Retinal pigment epithelial cell (primary cell): Measurements from ENCODE around the gene CTPS2.
"Not testable (repeated sequence)": the region's sequence is repeated elsewhere in the genome, so short reads cannot be mapped to it uniquely, and the experiment has no call there.

Experiments
- DNase-seq: peaks from one replicate; pipeline ENCODE4 v3.0.0-alpha.2; 2010; ENCODE audit warnings: low read depth
- H3K4me3 ChIP-seq: 2 replicates; pipeline ENCODE4 v1.5.1; 2011; ENCODE audit warnings: mild to moderate bottlenecking, low read length, control low read depth, moderate library complexity
- CTCF ChIP-seq: conservative IDR thresholded peaks from 2 replicates; pipeline ENCODE4 v1.5.1; 2011; ENCODE audit warnings: low read depth, low read length, control low read depth, inconsistent platforms

The CTPS2 gene

DNA sequence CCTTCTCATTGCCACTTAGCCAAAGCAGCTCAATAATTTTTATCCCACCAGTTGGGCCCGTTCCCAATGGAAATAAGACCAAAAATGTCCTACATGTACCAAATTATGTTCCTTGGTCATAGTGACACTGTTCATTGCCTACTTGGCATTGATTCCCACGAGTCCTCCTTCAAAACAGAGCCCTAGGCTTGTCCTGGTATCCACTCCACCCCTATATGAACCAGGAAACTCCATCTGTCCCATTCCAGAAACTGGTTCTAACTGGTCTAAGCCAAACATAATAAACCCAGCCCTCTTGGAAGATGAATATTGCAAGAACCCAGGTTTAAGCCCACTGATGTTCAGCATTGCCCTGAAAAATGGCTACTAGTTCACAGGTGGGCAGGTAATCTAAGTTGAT lies 93.4 kb downstream of the CTPS2 start:
- no peak for TF ChIP-seq CTCF
- no peak for DNase-seq
- H3K4me3 ChIP-seq = no peak overlapping the region

GRCh38 chrX:16618422-16618821 lies 94.0 kb downstream of the CTPS2 start:
- no peak for DNase-seq
- TF ChIP-seq CTCF = no peak
- no peak overlapping the region for H3K4me3 ChIP-seq

- DNase-seq = no peak
- TF ChIP-seq CTCF = no peak
- no peak overlapping the region for H3K4me3 ChIP-seq
These were observed 95.1 kb downstream of the CTPS2 start for GRCh38 chrX:16617382-16617781.

DNA sequence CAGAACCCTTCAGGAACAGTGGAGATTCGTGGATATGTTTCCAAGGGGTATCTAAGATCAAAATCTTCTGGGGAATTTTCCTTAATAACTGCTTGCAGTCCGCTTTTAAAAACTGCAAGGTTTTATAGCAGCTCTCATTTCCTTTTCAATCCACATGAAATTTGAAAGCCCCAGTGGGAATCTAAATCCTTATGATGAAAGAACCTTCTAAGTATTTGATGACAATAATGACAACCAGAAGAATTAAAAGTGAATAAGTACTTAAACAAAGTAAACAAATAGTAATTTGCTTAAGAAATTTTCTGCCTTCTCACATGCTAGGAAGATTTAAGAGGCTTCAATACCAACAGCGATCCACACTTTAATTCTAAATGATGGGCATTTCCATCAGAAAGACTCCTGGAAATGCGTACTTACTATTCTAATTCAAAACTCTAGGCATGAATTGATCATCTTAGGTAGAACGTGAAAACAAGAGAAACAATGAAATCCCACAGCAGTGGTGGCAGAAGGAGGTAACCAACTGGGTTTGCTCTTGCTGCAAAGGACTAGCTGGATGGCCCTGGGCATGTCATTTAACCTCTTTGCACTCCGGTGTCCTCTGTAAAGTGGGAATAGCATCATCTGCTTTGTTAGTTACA lies 100.1 kb downstream of the CTPS2 start:
- no peak overlapping the region for H3K4me3 ChIP-seq
- no peak for TF ChIP-seq CTCF
- no peak for DNase-seq

DNA sequence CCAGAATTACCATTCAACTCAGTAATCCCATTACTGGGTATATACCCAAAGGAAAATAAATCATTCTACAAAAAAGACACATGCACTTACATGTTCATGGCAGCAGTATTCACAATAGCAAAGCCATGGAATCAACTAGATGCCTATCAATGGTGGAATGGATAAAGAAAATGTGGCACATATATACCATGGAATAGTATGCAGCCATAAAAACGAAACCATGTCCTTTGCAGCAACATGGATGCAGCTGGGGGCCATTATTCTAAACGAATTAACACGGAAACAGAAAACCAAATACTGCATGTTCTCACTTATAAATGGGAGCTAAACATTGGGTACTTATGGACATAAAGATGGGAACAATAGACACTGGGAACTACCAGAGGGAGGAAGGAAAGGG lies 101.8 kb downstream of the CTPS2 start:
- not testable (repeated sequence) for DNase-seq, H3K4me3 ChIP-seq

- TF ChIP-seq CTCF = no peak
- H3K4me3 ChIP-seq = no peak overlapping the region
- no peak for DNase-seq
These were observed 102.3 kb downstream of the CTPS2 start for GRCh38 chrX:16610121-16610621.

- no peak overlapping the region for H3K4me3 ChIP-seq
- TF ChIP-seq CTCF = no peak
- no peak for DNase-seq
These were observed 106.2 kb downstream of the CTPS2 start for GRCh38 chrX:16606142-16606720.
